ENCODE data around the gene CMSS1.

DNA sequence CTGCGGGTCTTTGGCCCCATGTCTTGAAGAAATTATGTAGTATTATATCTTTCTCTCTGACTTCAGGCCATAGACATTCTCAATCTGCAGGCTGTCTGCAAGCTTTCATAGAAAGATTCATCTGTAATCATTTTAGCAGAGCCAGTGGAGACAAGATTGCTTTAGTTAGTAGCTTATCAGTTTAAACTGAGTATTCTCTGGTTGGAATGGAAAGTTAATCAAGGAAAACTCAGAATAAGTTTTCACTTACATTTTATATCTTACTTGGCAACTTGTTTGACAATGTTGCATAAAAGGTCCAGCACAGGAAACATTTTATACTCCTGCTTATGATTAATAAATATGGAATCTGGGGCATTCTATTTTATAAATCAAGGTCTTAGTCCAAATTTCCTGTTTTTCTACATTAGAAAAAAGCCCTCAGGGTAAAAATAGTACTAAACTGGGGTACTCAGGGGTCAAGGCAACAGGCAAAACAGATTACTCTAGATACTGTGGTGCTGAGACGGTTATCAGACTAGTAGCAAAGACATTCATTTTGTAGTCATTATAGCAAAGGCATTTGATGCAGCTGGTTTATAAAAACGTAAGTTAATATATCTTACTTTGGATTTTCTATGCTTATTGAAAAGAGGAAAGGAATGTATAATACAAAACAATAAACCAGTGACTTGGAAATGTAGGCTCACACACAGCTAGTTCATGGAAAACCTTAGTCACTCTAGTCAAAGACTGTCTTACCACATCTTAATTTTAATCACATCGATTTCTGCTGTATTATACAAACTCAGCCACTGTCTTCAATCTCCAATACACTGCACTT lies 341.9 kb downstream of the CMSS1 start:
- TF ChIP-seq CTCF (IDR thresholded peaks at IDR 0.05) (no peak), POLR2A (IDR thresholded peaks at IDR 0.05) (no peak)

Data from heart left ventricle (tissue), 13 donors.